ENCODE results near the gene ZFYVE28. TPM values are rescaled to one million over a fixed set of nuclear protein-coding genes. Genes with fewer than 3 reads are reported as not detected.

The ZFYVE28 gene
- total RNA-seq, 1 donor from 2014 or later: 2.0 TPM

DNA sequence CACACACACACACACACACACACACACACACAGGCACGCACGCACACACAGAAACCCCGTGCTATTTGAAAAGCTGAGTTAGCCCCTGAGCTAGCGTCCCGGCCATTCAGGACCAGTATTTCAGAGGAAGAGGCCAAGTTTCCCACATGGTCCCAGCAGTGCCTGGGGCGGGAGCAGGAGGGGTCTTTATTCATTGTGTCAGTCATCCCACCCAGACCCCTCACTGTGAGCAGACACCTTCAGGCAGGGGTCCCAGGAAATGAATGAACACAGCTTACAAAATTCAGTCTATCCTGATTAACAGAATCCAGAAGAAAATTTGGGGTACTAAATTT is 58.1 kb downstream of the ZFYVE28 start:
- no peaks in the 10 kb centered on the region for H3K36me3 ChIP-seq (ENCODE audit: control insufficient read depth, insufficient read depth, low read length)
- TF ChIP-seq, protein P1, sequence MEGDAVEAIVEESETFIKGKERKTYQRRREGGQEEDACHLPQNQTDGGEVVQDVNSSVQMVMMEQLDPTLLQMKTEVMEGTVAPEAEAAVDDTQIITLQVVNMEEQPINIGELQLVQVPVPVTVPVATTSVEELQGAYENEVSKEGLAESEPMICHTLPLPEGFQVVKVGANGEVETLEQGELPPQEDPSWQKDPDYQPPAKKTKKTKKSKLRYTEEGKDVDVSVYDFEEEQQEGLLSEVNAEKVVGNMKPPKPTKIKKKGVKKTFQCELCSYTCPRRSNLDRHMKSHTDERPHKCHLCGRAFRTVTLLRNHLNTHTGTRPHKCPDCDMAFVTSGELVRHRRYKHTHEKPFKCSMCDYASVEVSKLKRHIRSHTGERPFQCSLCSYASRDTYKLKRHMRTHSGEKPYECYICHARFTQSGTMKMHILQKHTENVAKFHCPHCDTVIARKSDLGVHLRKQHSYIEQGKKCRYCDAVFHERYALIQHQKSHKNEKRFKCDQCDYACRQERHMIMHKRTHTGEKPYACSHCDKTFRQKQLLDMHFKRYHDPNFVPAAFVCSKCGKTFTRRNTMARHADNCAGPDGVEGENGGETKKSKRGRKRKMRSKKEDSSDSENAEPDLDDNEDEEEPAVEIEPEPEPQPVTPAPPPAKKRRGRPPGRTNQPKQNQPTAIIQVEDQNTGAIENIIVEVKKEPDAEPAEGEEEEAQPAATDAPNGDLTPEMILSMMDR (IDR thresholded peaks at IDR 0.05; ENCODE audit: insufficient read depth, low read length, poor library complexity, severe bottlenecking): no peak
- DNase-seq (ENCODE audit: low read depth): no peak
- H3K27me3 ChIP-seq (ENCODE audit: control insufficient read depth, insufficient read depth, low read length): peaks cover 16% of the 10 kb centered on the region
- H3K4me3 ChIP-seq (ENCODE audit: low read depth, low read length): no peak overlapping the region

DNA sequence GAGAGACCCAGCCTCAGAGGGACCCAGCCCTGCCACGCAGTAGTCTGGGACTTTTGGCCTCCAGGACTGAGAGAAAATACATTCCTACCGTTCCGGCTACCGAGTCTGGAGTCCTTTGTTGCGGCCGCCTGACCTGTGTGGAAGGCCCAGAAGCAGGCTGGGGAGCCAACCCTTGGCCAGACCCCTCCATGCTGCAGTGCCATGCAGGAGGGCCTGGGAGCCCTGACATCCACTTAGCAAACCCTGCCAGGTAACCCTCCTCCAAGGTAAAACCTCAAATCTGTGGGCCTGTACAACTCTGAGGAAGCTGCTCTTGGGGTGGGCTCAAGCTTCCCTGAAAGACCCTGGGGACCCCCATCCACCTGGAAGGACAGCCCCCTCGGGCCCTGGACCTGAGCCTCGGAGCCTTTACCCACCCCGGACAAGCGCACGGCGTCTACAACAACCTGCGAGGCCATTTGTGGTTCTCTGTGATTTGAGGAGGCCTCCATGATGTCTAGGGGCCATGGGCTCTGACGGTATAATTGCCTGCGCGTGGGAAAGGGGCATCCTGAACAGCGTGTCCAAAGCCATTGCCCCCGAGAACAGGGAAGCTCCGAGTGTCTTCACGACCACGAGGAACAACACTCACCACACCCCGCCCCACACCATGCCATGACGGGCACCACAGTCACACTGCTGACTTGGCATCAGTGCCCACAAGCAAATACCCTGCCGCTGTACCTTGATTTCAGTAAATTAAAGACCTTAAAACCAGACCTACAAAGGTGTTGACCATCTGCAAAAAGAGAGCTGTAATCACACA is 58.7 kb downstream of the ZFYVE28 start:
- Histone ChIP-seq H3K4me3 (ENCODE audit: low read depth, low read length) (no peak overlapping the region), H3K27me3 (ENCODE audit: control insufficient read depth, insufficient read depth, low read length) (peaks cover 12% of the 10 kb centered on the region)
- TF ChIP-seq, protein P1 (IDR thresholded peaks at IDR 0.05; ENCODE audit: insufficient read depth, low read length, poor library complexity, severe bottlenecking): no peak

GRCh38 chr4:2357821-2358745 is 60.4 kb downstream of the ZFYVE28 start:
- H3K36me3 ChIP-seq (ENCODE audit: control insufficient read depth, insufficient read depth, low read length): no peaks in the 10 kb centered on the region
- TF ChIP-seq, protein P1 (IDR thresholded peaks at IDR 0.05; ENCODE audit: insufficient read depth, low read length, poor library complexity, severe bottlenecking): no peak
- no peak overlapping the region for H3K4me3 ChIP-seq (ENCODE audit: low read depth, low read length)
- no peak for DNase-seq (ENCODE audit: low read depth)
- H3K27me3 ChIP-seq (ENCODE audit: control insufficient read depth, insufficient read depth, low read length): peaks cover 8% of the 10 kb centered on the region

More for the DNA sequence above, 58.7 kb downstream of the ZFYVE28 start:
- no peaks in the 10 kb centered on the region for H3K36me3 ChIP-seq (ENCODE audit: control insufficient read depth, insufficient read depth, low read length)
- DNase-seq (ENCODE audit: low read depth): no peak

DNA sequence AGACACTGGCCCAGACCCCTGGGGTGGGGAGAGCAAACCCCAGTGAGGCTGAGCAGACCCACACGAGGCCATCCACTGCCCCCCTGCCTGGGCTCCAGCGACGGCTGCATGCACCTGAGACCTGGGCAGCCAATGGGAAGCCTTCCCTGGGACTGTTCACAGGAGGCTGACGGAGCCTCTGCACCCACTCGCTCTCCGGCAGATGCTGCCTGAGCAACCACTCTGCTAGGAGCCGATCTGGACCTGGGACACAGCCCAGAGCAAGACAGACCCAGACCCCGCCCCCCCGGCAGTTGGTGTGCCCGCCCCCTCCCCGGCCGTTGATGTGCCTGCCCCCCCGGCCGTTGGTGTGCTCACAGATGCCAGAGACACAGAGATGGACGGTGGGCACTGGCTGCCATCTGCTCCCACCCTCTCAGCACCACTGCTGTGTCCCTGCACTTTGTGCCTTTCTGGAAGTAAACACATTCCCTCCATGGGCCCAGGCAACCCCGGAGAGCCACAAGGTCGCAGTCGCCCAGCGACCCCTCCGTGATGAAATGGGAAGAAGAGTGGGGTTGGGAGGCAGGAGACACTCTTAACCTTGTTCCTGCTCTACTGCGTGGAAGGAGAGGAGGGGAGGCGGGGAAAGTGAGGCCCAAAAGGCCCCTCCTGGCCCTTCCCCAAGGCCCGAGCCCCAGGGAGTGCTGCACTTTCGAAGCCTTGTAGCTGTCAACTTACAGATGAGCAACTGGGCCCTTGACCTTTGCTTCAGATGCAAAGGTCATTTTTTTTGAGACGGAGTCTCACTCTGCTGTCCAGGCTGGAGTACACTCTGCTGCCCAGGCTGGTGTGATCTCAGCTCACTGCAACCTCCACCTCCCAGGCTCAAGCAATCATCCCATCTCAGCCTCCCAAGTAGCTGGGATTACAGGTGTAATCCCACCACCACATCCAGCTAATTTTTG is 62.0 kb downstream of the ZFYVE28 start:
- no peaks in the 10 kb centered on the region for H3K36me3 ChIP-seq (ENCODE audit: control insufficient read depth, insufficient read depth, low read length)

DNA sequence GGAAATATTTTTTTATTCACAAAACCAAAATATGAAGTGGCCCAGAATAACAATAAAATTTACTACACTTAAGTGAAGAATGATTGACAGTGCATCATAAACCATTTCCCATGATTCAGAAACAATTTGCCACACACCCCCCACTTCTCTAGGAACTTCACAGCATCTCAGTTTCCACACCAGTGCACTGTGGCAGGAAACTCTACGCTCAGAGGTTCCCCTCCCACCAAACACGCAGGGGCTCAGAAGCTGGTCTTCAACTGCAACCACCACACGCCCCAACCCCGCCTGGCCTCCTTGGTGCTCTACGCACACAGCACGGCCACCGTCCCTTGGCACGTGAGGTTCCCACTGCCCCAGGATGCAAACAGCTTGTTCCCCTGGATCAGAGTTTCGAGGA is 63.7 kb downstream of the ZFYVE28 start:
- TF ChIP-seq, protein P1 (IDR thresholded peaks at IDR 0.05; ENCODE audit: insufficient read depth, low read length, poor library complexity, severe bottlenecking): no peak
- no peak for DNase-seq (ENCODE audit: low read depth)
- no peak overlapping the region for H3K4me3 ChIP-seq (ENCODE audit: low read depth, low read length)

More for the DNA sequence above, 62.0 kb downstream of the ZFYVE28 start:
- Histone ChIP-seq H3K27me3 (ENCODE audit: control insufficient read depth, insufficient read depth, low read length) (peaks cover 5% of the 10 kb centered on the region), H3K4me3 (ENCODE audit: low read depth, low read length) (no peak overlapping the region)
- DNase-seq (ENCODE audit: low read depth): no peak
- TF ChIP-seq, protein P1 (IDR thresholded peaks at IDR 0.05; ENCODE audit: insufficient read depth, low read length, poor library complexity, severe bottlenecking): no peak

More for the DNA sequence above, 63.7 kb downstream of the ZFYVE28 start:
- no peaks in the 10 kb centered on the region for H3K36me3 ChIP-seq (ENCODE audit: control insufficient read depth, insufficient read depth, low read length)
- H3K27me3 ChIP-seq (ENCODE audit: control insufficient read depth, insufficient read depth, low read length): peaks cover 3% of the 10 kb centered on the region

Measured in kidney epithelial cell (primary cell).